Measurements from ENCODE around the gene MMS19. TPM values are rescaled to one million over a fixed set of nuclear protein-coding genes. Genes with fewer than 3 reads are reported as not detected.

MMS19 gene
- total and polyA plus RNA-seq, 11 donors: 30.2 to 63.5 (median 48.1) TPM

DNA sequence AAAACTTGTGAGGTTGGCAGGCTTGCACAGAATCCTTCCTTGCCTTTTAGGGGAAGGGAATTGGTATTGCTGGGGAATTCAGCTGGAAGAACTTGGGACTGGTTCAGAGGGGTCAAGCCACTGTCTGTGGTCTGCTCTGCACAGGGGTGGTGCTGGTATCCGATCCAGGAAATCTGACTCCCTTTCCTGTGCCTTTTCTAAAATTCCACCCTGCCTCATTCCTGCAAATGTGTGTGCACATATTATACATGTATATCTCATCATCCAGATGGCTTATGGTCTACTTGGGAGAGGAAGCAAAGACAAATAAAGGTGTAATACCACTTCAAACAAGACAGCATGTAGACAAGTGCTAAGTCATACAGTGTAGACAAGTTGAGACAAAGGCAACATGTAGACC lies 14.8 kb upstream of the MMS19 start:
- ATAC-seq (no peak), DNase-seq (no peak)
- no peaks in the 10 kb centered on the region for H3K27me3 ChIP-seq
- intact Hi-C loops (cut with DNase I): no loop called here
- H3K4me1 ChIP-seq: peaks cover 0 to 70% (median 39%) of the 10 kb centered on the region in 12 donors
- H3K9me3 ChIP-seq: no peaks in the 10 kb centered on the region
- no peaks in the 10 kb centered on the region for H3K36me3 ChIP-seq
- H3K4me3 ChIP-seq: no peak overlapping the region
- 47 to 65% (median 55%) methylated on average over 1 of the region's 1 CpG for WGBS, 4 donors
- H3K27ac ChIP-seq: peak overlapping the region in 1 of 12 donors; percentile 48
- TF ChIP-seq, protein P1, sequence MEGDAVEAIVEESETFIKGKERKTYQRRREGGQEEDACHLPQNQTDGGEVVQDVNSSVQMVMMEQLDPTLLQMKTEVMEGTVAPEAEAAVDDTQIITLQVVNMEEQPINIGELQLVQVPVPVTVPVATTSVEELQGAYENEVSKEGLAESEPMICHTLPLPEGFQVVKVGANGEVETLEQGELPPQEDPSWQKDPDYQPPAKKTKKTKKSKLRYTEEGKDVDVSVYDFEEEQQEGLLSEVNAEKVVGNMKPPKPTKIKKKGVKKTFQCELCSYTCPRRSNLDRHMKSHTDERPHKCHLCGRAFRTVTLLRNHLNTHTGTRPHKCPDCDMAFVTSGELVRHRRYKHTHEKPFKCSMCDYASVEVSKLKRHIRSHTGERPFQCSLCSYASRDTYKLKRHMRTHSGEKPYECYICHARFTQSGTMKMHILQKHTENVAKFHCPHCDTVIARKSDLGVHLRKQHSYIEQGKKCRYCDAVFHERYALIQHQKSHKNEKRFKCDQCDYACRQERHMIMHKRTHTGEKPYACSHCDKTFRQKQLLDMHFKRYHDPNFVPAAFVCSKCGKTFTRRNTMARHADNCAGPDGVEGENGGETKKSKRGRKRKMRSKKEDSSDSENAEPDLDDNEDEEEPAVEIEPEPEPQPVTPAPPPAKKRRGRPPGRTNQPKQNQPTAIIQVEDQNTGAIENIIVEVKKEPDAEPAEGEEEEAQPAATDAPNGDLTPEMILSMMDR (IDR thresholded peaks at IDR 0.05): no peak
- TF ChIP-seq POLR2A (IDR thresholded peaks at IDR 0.05): no peak

DNA sequence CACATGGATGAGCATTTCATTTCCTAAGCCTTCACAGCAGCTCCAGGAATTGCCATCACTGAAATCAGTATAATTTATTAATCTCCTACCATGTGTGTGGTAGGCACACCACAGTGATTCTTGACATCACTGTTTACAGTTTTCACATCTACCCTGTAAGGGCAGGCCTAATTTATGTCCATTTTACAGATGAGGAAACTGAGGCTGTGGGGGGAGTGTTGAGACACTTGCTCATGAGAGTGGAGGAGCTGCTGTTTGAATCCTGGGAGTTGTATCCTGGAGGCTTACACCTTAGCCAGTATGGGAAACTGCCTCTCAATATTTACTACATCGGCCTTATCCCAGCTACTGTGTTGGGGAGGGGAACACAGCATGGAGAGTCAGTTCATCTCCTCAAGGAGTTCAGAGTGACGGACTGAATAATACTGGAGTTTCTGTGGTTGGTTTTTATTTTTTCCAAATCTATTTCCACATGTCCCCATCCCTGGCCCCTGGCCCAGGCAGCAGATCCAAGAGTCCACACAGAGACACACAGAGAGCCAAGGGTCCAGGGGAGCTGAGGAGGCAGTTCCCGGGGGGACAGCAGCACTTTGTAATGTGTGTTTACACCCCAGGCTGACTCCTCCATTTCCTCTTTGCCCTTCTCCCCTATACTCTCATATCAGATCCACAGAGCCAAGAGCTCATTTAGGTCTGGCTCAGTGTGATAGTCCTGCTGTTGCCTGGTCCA lies 13.7 kb upstream of the MMS19 start:
- WGBS, 4 donors: 39 to 94% (median 59%) methylated on average over 3 of the region's 3 CpGs
- intact Hi-C loops (cut with DNase I): no loop called here
- H3K9me3 ChIP-seq: no peaks in the 10 kb centered on the region
- H3K27me3 ChIP-seq: no peaks in the 10 kb centered on the region
- H3K27ac ChIP-seq: peak overlapping the region in 4 of 12 donors; percentile 3 to 51 (median 27)
- TF ChIP-seq, protein P1 (IDR thresholded peaks at IDR 0.05): no peak
- TF ChIP-seq POLR2A (IDR thresholded peaks at IDR 0.05): no peak
- ATAC-seq: peak in 3 of 4 donors; percentile 9 to 21 (median 14)
- H3K36me3 ChIP-seq: no peaks in the 10 kb centered on the region
- H3K4me1 ChIP-seq: peaks cover 0 to 58% (median 29%) of the 10 kb centered on the region in 12 donors
- H3K4me3 ChIP-seq: no peak overlapping the region
- peak in 1 of 5 donors; percentile 53 for DNase-seq

GRCh38 chr10:97510686-97511085 lies 12.5 kb upstream of the MMS19 start:
- no peak overlapping the region for H3K27ac ChIP-seq
- TF ChIP-seq, protein P1 (IDR thresholded peaks at IDR 0.05): no peak
- TF ChIP-seq POLR2A (IDR thresholded peaks at IDR 0.05): no peak
- intact Hi-C loops (cut with DNase I): no loop called here
- no peaks in the 10 kb centered on the region for H3K36me3 ChIP-seq
- peaks cover 0 to 51% (median 21%) of the 10 kb centered on the region in 12 donors for H3K4me1 ChIP-seq
- 68 to 76% (median 73%) methylated on average over 4 of the region's 4 CpGs for WGBS, 4 donors
- no peak for DNase-seq
- no peak overlapping the region for H3K4me3 ChIP-seq
- no peaks in the 10 kb centered on the region for H3K9me3 ChIP-seq
- no peak for ATAC-seq
- H3K27me3 ChIP-seq: no peaks in the 10 kb centered on the region

DNA sequence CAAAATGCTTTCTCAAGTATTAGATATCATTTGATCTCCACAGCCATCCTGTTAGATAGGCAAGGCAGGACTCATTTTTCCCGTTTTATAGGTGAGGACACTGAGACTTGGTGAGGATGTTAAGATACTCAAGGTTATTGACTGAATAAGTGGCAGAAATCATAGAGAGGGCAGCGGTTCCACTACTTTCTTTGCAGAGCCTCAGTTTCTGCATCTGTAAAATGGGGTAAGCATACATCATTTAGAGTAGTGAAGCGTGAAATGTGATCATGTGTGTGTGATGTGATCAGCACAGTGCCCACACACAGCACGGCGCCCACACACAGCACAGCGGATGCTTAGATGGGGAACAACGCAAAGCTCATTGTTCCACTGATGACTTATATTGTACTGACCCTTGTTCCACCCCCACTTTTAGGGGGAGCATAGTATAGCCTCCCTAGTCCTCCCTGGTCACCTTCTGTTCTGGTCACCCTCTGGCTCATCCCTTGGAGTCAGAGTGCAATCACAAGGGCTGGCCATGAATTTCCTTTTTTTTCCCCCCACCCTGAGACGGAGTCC lies 11.0 kb upstream of the MMS19 start:
- H3K9me3 ChIP-seq: no peaks in the 10 kb centered on the region
- no peak for DNase-seq
- 95 to 98% (median 96%) methylated on average over 8 of the region's 8 CpGs for WGBS, 4 donors
- no peaks in the 10 kb centered on the region for H3K36me3 ChIP-seq
- no peak for ATAC-seq
- H3K4me3 ChIP-seq: no peak overlapping the region
- TF ChIP-seq, protein P1 (IDR thresholded peaks at IDR 0.05): no peak
- no peak for TF ChIP-seq POLR2A (IDR thresholded peaks at IDR 0.05)
- no peaks in the 10 kb centered on the region for H3K27me3 ChIP-seq
- intact Hi-C loops (cut with DNase I): no loop called here
- peaks cover 0 to 51% (median 12%) of the 10 kb centered on the region in 12 donors for H3K4me1 ChIP-seq
- no peak overlapping the region for H3K27ac ChIP-seq

Data from heart left ventricle (tissue), 16 donors.